Coronary artery (tissue), 2 donors: ENCODE results near the gene CDH1.

Experiments used
- DNase-seq: peaks from one replicate; pipeline ENCODE4 v3.0.0-alpha.2; 2017; ENCODE audit warnings: low spot score
- H3K27ac ChIP-seq, 2 donors: fragments of 200-600 bp; sonication (generic); one replicate each; pipeline ENCODE4 v1.5.1; 2016 to 2019
- H3K4me3 ChIP-seq: fragments of 200-600 bp; sonication (generic); 2 replicates; pipeline ENCODE4 v1.5.1; 2016; ENCODE audit warnings: mild to moderate bottlenecking, moderate library complexity
- CTCF ChIP-seq: fragments of 200-600 bp; sonication (generic); IDR thresholded peaks from one replicate; pipeline ENCODE4 v1.5.1; 2019; ENCODE audit warnings: antibody characterized with exemption

Gene CDH1

GRCh38 chr16:68732042-68732680 lies 4.9 kb upstream of the CDH1 start:
- no peak for DNase-seq

GRCh38 chr16:68732741-68733399 lies 4.2 kb upstream of the CDH1 start:
- Histone ChIP-seq H3K27ac (no peak overlapping the region), H3K4me3 (no peak overlapping the region)
- DNase-seq: no peak
- no peak for TF ChIP-seq CTCF

More at GRCh38 chr16:68732042-68732680, 4.9 kb upstream of the CDH1 start:
- no peak for TF ChIP-seq CTCF
- H3K4me3 ChIP-seq: no peak overlapping the region
- no peak overlapping the region for H3K27ac ChIP-seq

GRCh38 chr16:68733570-68733969 lies 3.5 kb upstream of the CDH1 start:
- Histone ChIP-seq H3K4me3 (no peak overlapping the region), H3K27ac (no peak overlapping the region)
- DNase-seq: no peak
- no peak for TF ChIP-seq CTCF

GRCh38 chr16:68734782-68735181 lies 2.3 kb upstream of the CDH1 start:
- DNase-seq: no peak
- no peak overlapping the region for H3K27ac ChIP-seq
- no peak for TF ChIP-seq CTCF
- no peak overlapping the region for H3K4me3 ChIP-seq

- Histone ChIP-seq H3K4me3 (no peak overlapping the region), H3K27ac (no peak overlapping the region)
- no peak for DNase-seq
- no peak for TF ChIP-seq CTCF
Measured at GRCh38 chr16:68736561-68736960, 531 bp upstream of the CDH1 start.

- Histone ChIP-seq H3K27ac (no peak overlapping the region), H3K4me3 (peak overlapping the region; percentile 59)
- TF ChIP-seq CTCF: no peak
- no peak for DNase-seq
Measured at GRCh38 chr16:68737730-68738629, 888 bp downstream of the CDH1 start.
